HL-60 (cell line): ENCODE data around the gene STRADB.

Experiments
- CTCF ChIP-seq: IDR thresholded peaks from one replicate; pipeline ENCODE4 v1.5.1; 2011; ENCODE audit warnings: low read length, control low read depth, inconsistent platforms; ENCODE audit not compliant: insufficient read depth
- SPI1 ChIP-seq: IDR thresholded peaks from 2 replicates; pipeline ENCODE4 v1.6.1; 2012; ENCODE audit warnings: low read depth, mild to moderate bottlenecking, borderline replicate concordance

GRCh38 chr2:201460532-201460931 is 9.0 kb downstream of the STRADB start:
- TF ChIP-seq CTCF, result no peak
- TF ChIP-seq SPI1, result no peak
